Thyroid gland (tissue), 4 donors: ENCODE results near the gene PARD6B. TPM values are rescaled to one million over a fixed set of nuclear protein-coding genes. Genes with fewer than 3 reads are reported as not detected.

ENCODE experiments used
- DNase-seq, 2 donors: peaks; one replicate each; pipeline ENCODE4 v3.0.0-alpha.2; 2019
- H3K27ac ChIP-seq, 3 donors: fragments of 200-600 bp; sonication (generic); 1 replicate in 2 of 3; 2 replicates in 1 of 3; pipeline ENCODE4 v1.5.1; 2016 to 2019; ENCODE audit warnings: mild to moderate bottlenecking in 1 of 3, moderate library complexity in 1 of 3
- H3K27me3 ChIP-seq: fragments of 200-600 bp; sonication (generic); one replicate; pipeline ENCODE4 v1.5.1; 2019
- H3K36me3 ChIP-seq, 2 donors: fragments of 200-600 bp; sonication (generic); one replicate each; pipeline ENCODE4 v1.5.1; 2016 to 2019
- H3K4me1 ChIP-seq, 2 donors: fragments of 200-600 bp; sonication (generic); one replicate each; pipeline ENCODE4 v1.5.1; 2017 to 2019
- H3K4me3 ChIP-seq, 3 donors: fragments of 200-600 bp; sonication (generic); replicated peaks in 1 of 3; 1 replicate in 2 of 3; 2 replicates in 1 of 3; pipeline ENCODE4 v1.5.1; 2016; ENCODE audit warnings: mild to moderate bottlenecking in 1 of 3
- H3K9me3 ChIP-seq: fragments of 200-600 bp; sonication (generic); one replicate; pipeline ENCODE4 v1.5.1; 2017
- POLR2A ChIP-seq, 2 donors: fragments of 450-650 bp; IDR thresholded peaks; one replicate each; pipeline ENCODE4 v1.6.1; 2017; ENCODE audit warnings: antibody characterized with exemption in 2 of 2, mild to moderate bottlenecking in 2 of 2, moderate library complexity in 1 of 2
- WGBS, 2 donors: methylation state at CpG; one replicate each; pipeline ENCODE4 v1.1.5; 2017; 5-methylcytosine and 5-hydroxymethylcytosine counted together
- intact Hi-C: fragments of 100-400 bp; cut with DNase I; formaldehyde crosslinking; loops from one replicate; pipeline ENCODE4 v1.15.1; 2023
- total RNA-seq, 4 donors: library from RNA; depleted of rRNA; stranded (reverse); fragments of >200 nt; gene quantifications; one replicate each; pipeline ENCODE4 v1.2.3, GENCODE V29; 2016
- TF ChIP-seq, protein P1 (sequence below), 6 experiments: fragments of 200-600 bp in 3 of 6; fragments of 450-650 bp in 3 of 6; sonication (generic) in 3 of 6; IDR thresholded peaks; one replicate each; pipeline ENCODE4 v1.5.1; 2016 to 2019; ENCODE audit warnings: antibody characterized with exemption in 6 of 6, mild to moderate bottlenecking in 2 of 6, inconsistent platforms in 1 of 6, moderate library complexity in 1 of 6

PARD6B gene
- total RNA-seq, 4 donors from 2014 or later = 14.3 to 18.1 (median 17.7) TPM

DNA sequence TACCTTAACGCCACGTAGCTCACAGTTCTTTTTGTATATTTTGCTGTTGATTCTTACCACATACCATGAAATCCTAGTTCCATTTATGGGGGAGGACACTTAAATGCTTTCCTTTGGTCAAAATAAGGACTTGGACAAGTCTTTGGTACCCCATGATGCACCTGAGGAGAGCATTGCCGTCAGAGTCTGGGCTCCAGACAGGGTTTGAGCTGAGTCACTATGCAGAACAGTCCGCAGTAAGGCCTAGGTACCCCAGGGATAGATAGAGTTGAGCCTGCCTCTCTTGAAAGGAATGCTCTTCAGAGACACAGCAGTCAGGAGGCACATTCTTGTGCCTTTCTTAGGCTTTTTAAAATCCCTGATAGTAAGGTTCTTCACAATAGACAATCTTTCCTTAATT, 6.0 kb downstream of the PARD6B start:
- H3K27me3 ChIP-seq = no peaks in the 10 kb centered on the region
- intact Hi-C loops = no loop called here
- H3K4me3 ChIP-seq = no peak overlapping the region
- DNase-seq = peak; percentile 18 to 20
- H3K4me1 ChIP-seq = peaks cover 33 to 66% of the 10 kb centered on the region in 2 donors
- H3K9me3 ChIP-seq = no peaks in the 10 kb centered on the region
- no peaks in the 10 kb centered on the region for H3K36me3 ChIP-seq
- TF ChIP-seq, protein P1, sequence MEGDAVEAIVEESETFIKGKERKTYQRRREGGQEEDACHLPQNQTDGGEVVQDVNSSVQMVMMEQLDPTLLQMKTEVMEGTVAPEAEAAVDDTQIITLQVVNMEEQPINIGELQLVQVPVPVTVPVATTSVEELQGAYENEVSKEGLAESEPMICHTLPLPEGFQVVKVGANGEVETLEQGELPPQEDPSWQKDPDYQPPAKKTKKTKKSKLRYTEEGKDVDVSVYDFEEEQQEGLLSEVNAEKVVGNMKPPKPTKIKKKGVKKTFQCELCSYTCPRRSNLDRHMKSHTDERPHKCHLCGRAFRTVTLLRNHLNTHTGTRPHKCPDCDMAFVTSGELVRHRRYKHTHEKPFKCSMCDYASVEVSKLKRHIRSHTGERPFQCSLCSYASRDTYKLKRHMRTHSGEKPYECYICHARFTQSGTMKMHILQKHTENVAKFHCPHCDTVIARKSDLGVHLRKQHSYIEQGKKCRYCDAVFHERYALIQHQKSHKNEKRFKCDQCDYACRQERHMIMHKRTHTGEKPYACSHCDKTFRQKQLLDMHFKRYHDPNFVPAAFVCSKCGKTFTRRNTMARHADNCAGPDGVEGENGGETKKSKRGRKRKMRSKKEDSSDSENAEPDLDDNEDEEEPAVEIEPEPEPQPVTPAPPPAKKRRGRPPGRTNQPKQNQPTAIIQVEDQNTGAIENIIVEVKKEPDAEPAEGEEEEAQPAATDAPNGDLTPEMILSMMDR (IDR thresholded peaks at IDR 0.05) = no peak
- no peak for TF ChIP-seq POLR2A (IDR thresholded peaks at IDR 0.05)
- H3K27ac ChIP-seq = peak overlapping the region; percentile 30 to 66 (median 49)
- WGBS, 2 donors = 64 to 72% methylated on average over 4 of the region's 4 CpGs

DNA sequence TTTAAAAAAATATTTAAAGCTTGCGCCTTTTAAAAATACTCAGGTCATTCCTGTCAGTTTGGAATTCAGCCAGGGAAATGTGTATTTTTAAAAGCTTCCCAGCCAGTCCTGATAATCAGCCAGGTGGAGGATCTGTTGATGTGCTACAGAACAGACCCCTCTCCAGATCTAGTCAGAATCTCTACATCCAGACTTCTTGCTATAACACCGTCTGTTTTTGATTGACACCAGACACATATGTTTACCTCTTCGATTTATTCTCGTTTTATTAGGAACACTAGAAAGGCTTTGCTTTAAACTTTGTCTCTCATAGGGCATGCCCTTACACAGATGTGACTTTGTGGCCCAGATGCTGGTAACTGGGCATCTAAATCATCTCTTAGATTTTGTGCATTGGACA, 11.7 kb downstream of the PARD6B start:
- H3K36me3 ChIP-seq = no peaks in the 10 kb centered on the region
- H3K4me1 ChIP-seq = peaks cover 46 to 63% of the 10 kb centered on the region in 2 donors
- H3K9me3 ChIP-seq = no peaks in the 10 kb centered on the region
- intact Hi-C loops = no loop called here
- DNase-seq = no peak
- no peak overlapping the region for H3K4me3 ChIP-seq
- no peaks in the 10 kb centered on the region for H3K27me3 ChIP-seq
- WGBS, 2 donors = 70 to 75% methylated on average over 4 of the region's 4 CpGs
- no peak for TF ChIP-seq POLR2A (IDR thresholded peaks at IDR 0.05)
- TF ChIP-seq, protein P1 (IDR thresholded peaks at IDR 0.05) = no peak
- H3K27ac ChIP-seq = peak overlapping the region; percentile 83 to 93 (median 85)

DNA sequence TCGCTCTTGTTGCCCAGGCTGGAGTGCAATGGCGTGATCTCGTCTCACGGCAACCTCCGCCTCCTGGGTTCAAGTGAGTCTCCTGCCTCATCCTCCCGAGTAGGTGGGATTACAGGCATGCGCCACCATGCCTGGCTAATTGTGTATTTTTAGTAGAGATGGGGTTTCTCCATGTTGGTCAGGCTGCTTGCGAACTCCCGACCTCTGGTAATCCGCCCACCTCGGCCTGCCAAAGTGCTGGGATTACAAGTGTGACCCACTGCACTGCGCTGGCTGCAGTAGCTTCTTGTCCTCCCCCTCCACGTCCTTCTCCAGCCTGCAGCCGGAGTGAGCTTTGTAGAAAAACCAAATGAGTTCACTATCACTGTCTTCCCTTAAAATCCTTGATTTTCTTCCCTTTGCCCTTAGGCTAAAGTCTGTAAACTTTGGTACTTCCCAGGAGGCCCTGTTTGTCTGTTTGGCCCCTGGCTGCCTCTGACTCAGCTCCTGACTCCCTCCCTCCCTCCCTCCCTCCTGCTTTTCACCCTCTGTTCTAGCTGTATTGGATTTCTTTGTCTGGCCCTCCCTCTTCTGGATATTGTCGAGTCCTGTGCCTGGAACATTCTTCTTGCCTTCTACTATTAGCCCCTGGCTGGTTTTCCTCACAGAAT, 12.9 kb downstream of the PARD6B start:
- peak; percentile 69 to 73 for DNase-seq
- Histone ChIP-seq H3K36me3 (no peaks in the 10 kb centered on the region), H3K4me1 (peaks cover 46 to 60% of the 10 kb centered on the region in 2 donors), H3K4me3 (no peak overlapping the region), H3K9me3 (no peaks in the 10 kb centered on the region), H3K27me3 (no peaks in the 10 kb centered on the region), H3K27ac (peak overlapping the region; percentile 83 to 93 (median 86))
- 55 to 74% methylated on average over 15 of the region's 15 CpGs for WGBS, 2 donors
- intact Hi-C loops = no loop called here
- TF ChIP-seq POLR2A (IDR thresholded peaks at IDR 0.05) = no peak
- TF ChIP-seq, protein P1 (IDR thresholded peaks at IDR 0.05) = peak in 3 of 6 experiments; percentile 38 to 44 (median 41)

DNA sequence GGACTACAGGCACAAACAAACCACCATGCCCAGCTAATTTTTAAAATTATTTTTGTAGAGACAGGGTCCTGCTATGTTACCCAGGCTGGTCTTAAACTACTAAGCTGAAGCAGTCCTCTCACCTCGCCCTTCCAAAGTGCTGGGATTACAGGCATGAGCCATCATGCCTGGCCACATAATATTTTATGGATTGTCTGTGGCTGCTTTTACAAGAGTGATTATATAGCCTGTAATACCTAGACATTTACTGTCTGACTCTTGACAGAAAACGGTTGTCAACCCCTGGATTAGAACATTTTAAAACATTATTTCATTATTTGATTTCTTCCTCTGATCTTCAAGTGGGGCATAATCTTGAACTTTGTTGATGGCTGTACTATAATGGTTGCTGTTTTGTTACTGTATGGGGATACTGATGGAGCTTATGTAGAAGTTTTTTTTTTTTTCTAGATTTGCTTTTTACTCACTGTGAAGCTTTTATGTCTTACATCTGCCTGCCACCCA, 14.3 kb downstream of the PARD6B start:
- TF ChIP-seq, protein P1 (IDR thresholded peaks at IDR 0.05) = no peak
- no peak for TF ChIP-seq POLR2A (IDR thresholded peaks at IDR 0.05)
- intact Hi-C loops = no loop called here
- no peak overlapping the region for H3K4me3 ChIP-seq
- no peaks in the 10 kb centered on the region for H3K27me3 ChIP-seq
- H3K36me3 ChIP-seq = no peaks in the 10 kb centered on the region
- H3K9me3 ChIP-seq = no peaks in the 10 kb centered on the region
- no peak for DNase-seq
- H3K27ac ChIP-seq = peak overlapping the region in 2 of 3 donors; percentile 28 to 35
- peaks cover 36 to 52% of the 10 kb centered on the region in 2 donors for H3K4me1 ChIP-seq
- 90 to 96% methylated on average over 2 of the region's 2 CpGs for WGBS, 2 donors
